ENCODE data around the gene CD81.

CD81 gene

DNA sequence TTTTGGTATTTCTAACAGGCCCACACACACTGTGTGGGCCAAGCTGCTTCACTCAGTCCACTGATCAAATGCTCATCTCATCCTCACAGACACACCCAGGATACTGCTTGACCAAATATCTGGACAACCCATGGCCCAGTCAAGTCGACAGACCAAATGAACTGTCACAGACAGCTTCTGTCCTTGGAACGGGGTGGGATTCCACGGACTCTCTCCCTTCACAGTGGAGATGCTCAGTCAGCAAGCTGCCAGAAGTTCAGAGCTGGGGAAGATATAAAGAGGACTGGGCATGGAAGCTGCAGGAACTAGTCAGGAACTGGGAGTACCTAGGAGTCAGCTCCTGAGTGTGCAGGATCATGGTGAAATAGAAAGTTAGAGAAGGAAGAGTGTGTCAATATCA lies 34.6 kb upstream of the CD81 start:
- in situ Hi-C loops (cut with HindIII; ENCODE audit: low sequenced_read_pairs): no loop called here
- TF ChIP-seq, protein P1, sequence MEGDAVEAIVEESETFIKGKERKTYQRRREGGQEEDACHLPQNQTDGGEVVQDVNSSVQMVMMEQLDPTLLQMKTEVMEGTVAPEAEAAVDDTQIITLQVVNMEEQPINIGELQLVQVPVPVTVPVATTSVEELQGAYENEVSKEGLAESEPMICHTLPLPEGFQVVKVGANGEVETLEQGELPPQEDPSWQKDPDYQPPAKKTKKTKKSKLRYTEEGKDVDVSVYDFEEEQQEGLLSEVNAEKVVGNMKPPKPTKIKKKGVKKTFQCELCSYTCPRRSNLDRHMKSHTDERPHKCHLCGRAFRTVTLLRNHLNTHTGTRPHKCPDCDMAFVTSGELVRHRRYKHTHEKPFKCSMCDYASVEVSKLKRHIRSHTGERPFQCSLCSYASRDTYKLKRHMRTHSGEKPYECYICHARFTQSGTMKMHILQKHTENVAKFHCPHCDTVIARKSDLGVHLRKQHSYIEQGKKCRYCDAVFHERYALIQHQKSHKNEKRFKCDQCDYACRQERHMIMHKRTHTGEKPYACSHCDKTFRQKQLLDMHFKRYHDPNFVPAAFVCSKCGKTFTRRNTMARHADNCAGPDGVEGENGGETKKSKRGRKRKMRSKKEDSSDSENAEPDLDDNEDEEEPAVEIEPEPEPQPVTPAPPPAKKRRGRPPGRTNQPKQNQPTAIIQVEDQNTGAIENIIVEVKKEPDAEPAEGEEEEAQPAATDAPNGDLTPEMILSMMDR (IDR thresholded peaks at IDR 0.05; ENCODE audit: low read depth, low read length): no peak
- no peak overlapping the region for H3K4me3 ChIP-seq (ENCODE audit: low read depth, low read length)
- DNase-seq (ENCODE audit: low read depth, low spot score): no peak

DNA sequence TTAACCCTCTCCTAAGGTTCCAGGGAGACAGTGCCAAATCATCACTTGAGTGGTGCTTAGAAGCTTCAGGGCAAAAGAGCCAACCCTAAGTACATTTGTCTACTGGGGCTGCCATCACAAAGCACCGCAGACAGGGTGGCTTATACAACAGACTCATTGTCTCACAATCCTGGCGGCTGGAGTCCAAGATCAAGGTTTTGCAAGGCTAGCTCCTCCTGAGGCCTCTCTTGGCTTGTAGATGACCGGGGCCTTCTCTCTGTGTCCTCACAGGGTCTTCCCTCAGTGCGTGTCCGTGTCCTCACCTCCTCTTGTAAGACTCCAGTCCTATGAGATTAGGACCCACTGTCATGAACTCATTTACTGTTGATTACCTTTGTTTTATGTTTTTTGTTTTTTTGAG lies 34.1 kb upstream of the CD81 start:
- TF ChIP-seq, protein P1 (IDR thresholded peaks at IDR 0.05; ENCODE audit: low read depth, low read length): no peak
- DNase-seq (ENCODE audit: low read depth, low spot score): no peak
- no peak overlapping the region for H3K4me3 ChIP-seq (ENCODE audit: low read depth, low read length)
- in situ Hi-C loops (cut with HindIII; ENCODE audit: low sequenced_read_pairs): no loop called here

DNA sequence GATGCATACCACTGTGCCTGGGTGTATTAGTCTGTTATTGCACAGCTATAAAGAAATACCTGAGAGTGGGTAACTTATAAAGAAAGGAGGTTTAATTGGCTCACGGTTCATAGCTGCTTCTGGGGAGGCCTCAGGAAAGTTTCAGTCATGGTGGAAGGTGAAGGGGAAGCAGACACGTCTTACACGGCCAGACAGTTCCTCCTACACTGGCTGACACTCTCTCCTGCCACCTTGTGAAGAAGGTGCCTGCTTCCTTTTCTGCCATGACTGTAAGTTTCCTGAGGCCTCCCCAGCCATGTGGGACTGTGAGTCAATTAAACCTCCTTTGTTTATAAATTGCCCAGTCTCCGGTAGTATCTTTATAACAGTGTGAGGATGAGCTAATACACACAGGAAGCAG lies 33.6 kb upstream of the CD81 start:
- H3K4me3 ChIP-seq (ENCODE audit: low read depth, low read length): no peak overlapping the region
- TF ChIP-seq, protein P1 (IDR thresholded peaks at IDR 0.05; ENCODE audit: low read depth, low read length): no peak
- no peak for DNase-seq (ENCODE audit: low read depth, low spot score)
- in situ Hi-C loops (cut with HindIII; ENCODE audit: low sequenced_read_pairs): no loop called here

DNA sequence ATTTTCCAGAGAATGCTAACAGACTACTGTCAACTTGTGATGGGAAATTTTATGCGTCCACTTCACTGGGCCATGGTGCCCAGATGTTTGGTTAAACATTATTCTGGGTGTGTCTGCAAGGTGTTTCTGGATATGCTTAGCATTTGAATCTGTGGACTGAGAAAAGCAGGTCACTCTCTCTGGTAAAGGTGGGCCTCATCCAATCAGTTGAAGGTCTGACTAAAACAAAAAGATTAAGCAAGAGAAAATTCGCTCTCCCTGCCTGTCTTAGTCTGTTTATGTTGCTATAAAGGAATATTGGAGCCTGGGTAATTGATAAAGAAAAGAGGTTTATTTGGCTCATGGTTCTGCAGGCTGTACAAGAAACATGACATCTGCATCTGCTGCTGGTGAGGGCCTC lies 32.1 kb upstream of the CD81 start:
- no peak for DNase-seq (ENCODE audit: low read depth, low spot score)
- TF ChIP-seq, protein P1 (IDR thresholded peaks at IDR 0.05; ENCODE audit: low read depth, low read length): no peak
- no peak overlapping the region for H3K4me3 ChIP-seq (ENCODE audit: low read depth, low read length)
- in situ Hi-C loops (cut with HindIII; ENCODE audit: low sequenced_read_pairs): no loop called here

DNA sequence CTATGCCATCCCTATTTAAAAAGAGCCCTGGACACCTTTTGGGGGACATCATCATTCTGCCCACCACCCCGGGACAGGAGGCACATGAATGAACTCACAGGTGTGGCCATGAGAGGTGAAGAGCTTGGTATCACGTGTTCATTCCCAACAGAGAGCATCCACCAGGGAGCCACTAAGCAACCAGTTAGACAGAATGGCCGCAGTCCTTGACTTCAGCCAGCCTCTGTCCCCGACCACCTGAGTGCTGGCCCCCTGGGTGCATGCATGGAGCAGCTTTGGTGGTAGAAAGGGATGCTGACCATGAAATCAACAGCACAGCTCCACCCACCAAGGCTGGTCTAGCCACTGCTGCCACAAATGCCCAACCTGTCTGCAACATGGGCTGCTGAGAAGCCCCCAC lies 31.1 kb upstream of the CD81 start:
- in situ Hi-C loops (cut with HindIII; ENCODE audit: low sequenced_read_pairs): no loop called here
- DNase-seq (ENCODE audit: low read depth, low spot score): no peak
- TF ChIP-seq, protein P1 (IDR thresholded peaks at IDR 0.05; ENCODE audit: low read depth, low read length): no peak
- H3K4me3 ChIP-seq (ENCODE audit: low read depth, low read length): no peak overlapping the region

DNA sequence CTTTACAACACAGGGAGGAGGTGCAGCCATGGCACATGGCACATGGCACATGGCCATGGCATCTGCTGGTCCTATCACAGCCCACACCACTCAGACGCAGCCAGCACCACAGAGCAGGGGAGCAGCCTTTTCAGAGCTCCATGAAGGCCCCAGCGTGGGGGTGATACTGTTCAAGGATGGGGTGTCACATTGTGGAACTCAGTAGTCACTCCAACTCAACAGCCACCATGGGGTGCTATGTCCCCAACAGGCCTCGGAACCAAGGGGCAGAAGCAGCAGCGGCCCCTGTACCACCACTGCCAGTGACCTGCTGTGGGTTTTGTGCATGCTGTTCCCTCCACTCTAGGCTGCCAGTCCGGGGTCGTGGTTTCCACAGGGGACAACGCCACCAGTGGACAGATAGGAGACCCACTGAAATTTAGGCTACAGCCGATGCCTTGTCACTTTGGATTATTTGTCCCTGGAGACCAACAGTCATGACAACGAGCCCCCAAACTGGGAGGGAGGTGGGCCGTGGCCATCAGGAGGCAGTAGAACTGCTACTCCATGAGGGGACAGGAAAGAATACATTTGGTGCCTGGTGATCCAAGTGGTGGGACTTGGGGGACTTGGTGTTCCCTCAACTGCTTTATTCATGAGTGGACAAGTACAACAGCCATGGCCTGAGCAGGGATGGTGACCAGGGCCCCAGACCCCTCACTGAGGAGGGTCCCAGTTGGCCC lies 30.4 kb upstream of the CD81 start:
- no peak for DNase-seq (ENCODE audit: low read depth, low spot score)
- no peak overlapping the region for H3K4me3 ChIP-seq (ENCODE audit: low read depth, low read length)
- TF ChIP-seq, protein P1 (IDR thresholded peaks at IDR 0.05; ENCODE audit: low read depth, low read length): no peak
- in situ Hi-C loops (cut with HindIII; ENCODE audit: low sequenced_read_pairs): no loop called here

Data from astrocyte of the spinal cord (primary cell).